GM18505 (cell line): Measurements from ENCODE around the gene IFITM1.
"Not testable (repeated sequence)": the region's sequence is repeated elsewhere in the genome, so short reads cannot be mapped to it uniquely, and the experiment has no call there.

ENCODE experiments used
- ATAC-seq: cut with Tn5 transposase; IDR thresholded peaks from one replicate; pipeline ENCODE4 v1.9.1; 2021; ENCODE audit not compliant: unreplicated experiment
- POLR2A ChIP-seq: IDR thresholded peaks from 4 replicates; pipeline ENCODE4 v1.6.1; 2011; ENCODE audit warnings: borderline replicate concordance; ENCODE audit not compliant: insufficient read depth, insufficient read length; ENCODE audit errors: extremely low read depth

IFITM1 gene

GRCh38 chr11:329886-330253 is 16.0 kb downstream of the IFITM1 start:
- TF ChIP-seq POLR2A: no peak
- no peak for ATAC-seq

- ATAC-seq: no peak
- TF ChIP-seq POLR2A: no peak
These were observed 16.5 kb downstream of the IFITM1 start for GRCh38 chr11:330307-330693.

GRCh38 chr11:330694-331357 is 17.0 kb downstream of the IFITM1 start:
- ATAC-seq: no peak

GRCh38 chr11:331358-332060 is 17.7 kb downstream of the IFITM1 start:
- no peak for TF ChIP-seq POLR2A
- no peak for ATAC-seq

More at GRCh38 chr11:330694-331357, 17.0 kb downstream of the IFITM1 start:
- TF ChIP-seq POLR2A: no peak

- ATAC-seq: no peak
- TF ChIP-seq POLR2A: no peak
These were observed 19.0 kb downstream of the IFITM1 start for GRCh38 chr11:332651-333480.

GRCh38 chr11:333616-334263 is 19.9 kb downstream of the IFITM1 start:
- not testable (repeated sequence) for ATAC-seq

- no peak for TF ChIP-seq POLR2A
- no peak for ATAC-seq
These were observed 20.6 kb downstream of the IFITM1 start for GRCh38 chr11:334264-334994.

- ATAC-seq: no peak
- no peak for TF ChIP-seq POLR2A
These were observed 22.2 kb downstream of the IFITM1 start for GRCh38 chr11:335779-336658.

GRCh38 chr11:336659-337198 is 22.9 kb downstream of the IFITM1 start:
- no peak for TF ChIP-seq POLR2A
- ATAC-seq: no peak

- TF ChIP-seq POLR2A: no peak
- no peak for ATAC-seq
These were observed 23.9 kb downstream of the IFITM1 start for GRCh38 chr11:337711-338110.

GRCh38 chr11:339963-340362 is 26.1 kb downstream of the IFITM1 start:
- no peak for TF ChIP-seq POLR2A
- no peak for ATAC-seq

GRCh38 chr11:340539-341512 is 27.0 kb downstream of the IFITM1 start:
- no peak for TF ChIP-seq POLR2A
- ATAC-seq: no peak
